IMR-90 (cell line): ENCODE measurements around the gene DLEU7. TPM values are rescaled to one million over a fixed set of nuclear protein-coding genes. Genes with fewer than 3 reads are reported as not detected.

Source experiments
- ATAC-seq: fragments of 200-7000 bp; cut with Tn5 transposase; 2 replicates; pipeline ENCODE4 v1.9.1; 2020; ENCODE audit warnings: low read depth, mild to moderate bottlenecking, moderate library complexity
- BruUV-seq: library from RNA; stranded (reverse); fragments of 400-500 nt; replicated peaks from 2 replicates; lab custom pipeline; 2021; lab: Mats Ljungman, UMichigan
- CTCF ChIA-PET: fragments of 300-600 bp; formaldehyde crosslinking; extraction: SDS; loops from one replicate; lab custom pipeline; 2021; ENCODE audit warnings: antibody characterized with exemption; lab: Yijun Ruan, JAX
- POLR2A ChIA-PET: fragments of 300-600 bp; sonication (Branson Sonifier 250); formaldehyde crosslinking; loops from one replicate; lab custom pipeline; 2022; ENCODE audit warnings: antibody characterized with exemption; ENCODE audit not compliant: unreplicated experiment; lab: Charles Lee
- DNase-seq: peaks from one replicate; pipeline ENCODE4 v3.0.0; 2013
- H2AFZ ChIP-seq: replicated peaks from 2 replicates; pipeline ENCODE3; 2013; ENCODE audit warnings: low read length, mild to moderate bottlenecking; ENCODE audit not compliant: poor library complexity
- H2AK5ac ChIP-seq: 2 replicates; pipeline ENCODE4 v1.6.1; 2013; ENCODE audit warnings: low read depth, low read length, inconsistent platforms
- H2AK9ac ChIP-seq: replicated peaks from 2 replicates; pipeline ENCODE3; 2013; ENCODE audit warnings: mild to moderate bottlenecking, low read depth, low read length, moderate library complexity; ENCODE audit not compliant: poor library complexity
- H2BK120ac ChIP-seq: 2 replicates; pipeline ENCODE4 v1.6.1; 2013; ENCODE audit warnings: low read depth, low read length, inconsistent platforms
- H2BK15ac ChIP-seq: 3 replicates; pipeline ENCODE4 v1.6.1; 2013; ENCODE audit warnings: low read depth, low read length, inconsistent platforms
- H2BK20ac ChIP-seq: 2 replicates; pipeline ENCODE4 v1.6.1; 2013; ENCODE audit warnings: low read depth, mild to moderate bottlenecking, inconsistent platforms, low read length, moderate library complexity
- H2BK5ac ChIP-seq: 2 replicates; pipeline ENCODE4 v1.6.1; 2013; ENCODE audit warnings: mild to moderate bottlenecking, low read depth, low read length, inconsistent platforms; ENCODE audit not compliant: poor library complexity, severe bottlenecking
- H3K14ac ChIP-seq: replicated peaks from 2 replicates; pipeline ENCODE4 v1.6.1; 2013; ENCODE audit warnings: low read depth, low read length, inconsistent platforms
- H3K18ac ChIP-seq: 2 replicates; pipeline ENCODE4 v1.6.1; 2013; ENCODE audit warnings: low read depth, low read length, control low read depth
- H3K23ac ChIP-seq: 2 replicates; pipeline ENCODE4 v1.6.1; 2013; ENCODE audit warnings: low read depth, low read length, inconsistent platforms
- H3K27ac ChIP-seq: 2 replicates; pipeline ENCODE4 v1.5.1; 2013; ENCODE audit warnings: mild to moderate bottlenecking, control low read depth, low read length; ENCODE audit not compliant: insufficient read depth
- H3K27me3 ChIP-seq: 2 replicates; pipeline ENCODE4 v1.6.1; 2013; ENCODE audit warnings: low read length; ENCODE audit not compliant: control insufficient read depth, insufficient read depth
- H3K36me3 ChIP-seq: 2 replicates; pipeline ENCODE4 v1.6.1; 2013; ENCODE audit warnings: low read length, mixed read lengths; ENCODE audit not compliant: control insufficient read depth, insufficient read depth
- H3K4ac ChIP-seq: 2 replicates; pipeline ENCODE4 v1.6.1; 2013; ENCODE audit warnings: low read depth, low read length, inconsistent platforms
- H3K4me1 ChIP-seq: 2 replicates; pipeline ENCODE4 v1.6.1; 2013; ENCODE audit warnings: low read length, mixed read lengths; ENCODE audit not compliant: control insufficient read depth, insufficient read depth
- H3K4me2 ChIP-seq: 2 replicates; pipeline ENCODE4 v1.6.1; 2013; ENCODE audit warnings: low read depth, mild to moderate bottlenecking, control low read depth, low read length, moderate library complexity
- H3K4me3 ChIP-seq: 2 replicates; pipeline ENCODE4 v1.5.1; 2013; ENCODE audit warnings: low read depth, mild to moderate bottlenecking, control low read depth, low read length, moderate library complexity; ENCODE audit not compliant: insufficient read depth
- H3K56ac ChIP-seq: 2 replicates; pipeline ENCODE4 v1.6.1; 2013; ENCODE audit warnings: low read length, inconsistent platforms; ENCODE audit not compliant: insufficient read depth; ENCODE audit errors: extremely low read depth
- H3K79me1 ChIP-seq, 2 experiments: 2 replicates each; pipeline ENCODE4 v1.6.1; 2013; ENCODE audit warnings: low read length in 2 of 2, inconsistent platforms in 1 of 2, low read depth in 1 of 2
- H3K9ac ChIP-seq: 2 replicates; pipeline ENCODE4 v1.6.1; 2013; ENCODE audit warnings: low read depth, low read length, control low read depth
- H3K9me1 ChIP-seq: 2 replicates; pipeline ENCODE4 v1.6.1; 2013; ENCODE audit warnings: low read length, inconsistent platforms; ENCODE audit not compliant: insufficient read depth
- H3K9me3 ChIP-seq: 2 replicates; pipeline ENCODE4 v1.6.1; 2013; ENCODE audit warnings: low read length; ENCODE audit not compliant: control insufficient read depth, insufficient read depth
- H4K20me1 ChIP-seq: 2 replicates; pipeline ENCODE4 v1.6.1; 2013; ENCODE audit warnings: low read length, inconsistent platforms; ENCODE audit not compliant: insufficient read depth
- H4K5ac ChIP-seq: 2 replicates; pipeline ENCODE4 v1.6.1; 2013; ENCODE audit warnings: mild to moderate bottlenecking, low read depth, low read length, control low read depth
- H4K8ac ChIP-seq, 2 experiments: 2 replicates each; pipeline ENCODE4 v1.6.1; 2013; ENCODE audit warnings: low read depth in 2 of 2, low read length in 2 of 2, control low read depth in 1 of 2, inconsistent platforms in 1 of 2
- H4K91ac ChIP-seq: 2 replicates; pipeline ENCODE4 v1.6.1; 2013; ENCODE audit warnings: low read depth, low read length, inconsistent platforms; ENCODE audit not compliant: insufficient read depth
- BHLHE40 ChIP-seq: fragments of 150-350 bp; IDR thresholded peaks from 2 replicates; pipeline ENCODE4 v1.6.1; 2016; ENCODE audit warnings: mild to moderate bottlenecking, low read depth, low read length
- CEBPB ChIP-seq: IDR thresholded peaks from 2 replicates; pipeline ENCODE4 v1.6.1; 2012; ENCODE audit warnings: low read depth, low read length, improper control_type of control experiment
- CHD1 ChIP-seq: IDR thresholded peaks from 2 replicates; pipeline ENCODE4 v1.6.1; 2012; ENCODE audit warnings: low read depth, low read length, improper control_type of control experiment
- FOS ChIP-seq: fragments of 150-350 bp; IDR thresholded peaks from 2 replicates; pipeline ENCODE4 v1.6.1; 2016; ENCODE audit warnings: low read depth, low read length
- MXI1 ChIP-seq: IDR thresholded peaks from 2 replicates; pipeline ENCODE4 v1.6.1; 2012; ENCODE audit warnings: low read depth, mild to moderate bottlenecking, low read length, moderate library complexity, borderline replicate concordance
- RCOR1 ChIP-seq: IDR thresholded peaks from 2 replicates; pipeline ENCODE4 v1.6.1; 2012; ENCODE audit warnings: mild to moderate bottlenecking, low read length, improper control_type of control experiment; ENCODE audit not compliant: insufficient replicate concordance
- WGBS, 2 experiments: methylation state at CpG; one replicate each; pipeline versions ENCODE4 v1.1.5 to v1.1.7; 2013; ENCODE audit warnings: missing lambda C conversion rate in 2 of 2; ENCODE audit not compliant: insufficient read length in 1 of 2; ENCODE audit errors: extremely low coverage in 2 of 2; 5-methylcytosine and 5-hydroxymethylcytosine counted together
- dilution Hi-C: fragments of 300-500 bp; cut with HindIII; formaldehyde crosslinking; loops from one replicate; pipeline ENCODE4 v1.14.3; 2018; ENCODE audit warnings: low sequenced_read_pairs; ENCODE audit not compliant: unreplicated experiment
- in situ Hi-C: fragments of 300-500 bp; cut with MboI; formaldehyde crosslinking; loops from 3 replicates; pipeline ENCODE4 v1.14.3; 2019; ENCODE audit warnings: low sequenced_read_pairs, inconsistent platforms, mixed read lengths
- intact Hi-C: fragments of 100-400 bp; cut with micrococcal nuclease; formaldehyde crosslinking; loops from 2 replicates; pipeline ENCODE4 v1.10.0; 2022
- polyA plus RNA-seq, 3 experiments: library from polyadenylated mRNA; depleted of rRNA; stranded (reverse); fragments of >200 nt; gene quantifications; 2 replicates each; pipeline ENCODE4 v1.2.3, GENCODE V29; 2012; ENCODE audit warnings: low replicate concordance in 1 of 3
- total RNA-seq: library from RNA; depleted of rRNA; stranded (reverse); fragments of >200 nt; gene quantifications from 2 replicates; pipeline ENCODE4 v1.2.3, GENCODE V29; 2012

DLEU7 gene
- total and polyA plus RNA-seq, 2 of the 4 experiments (the other 2 are of a cell fraction) = not detected

GRCh38 chr13:50839828-50840227 is 3.7 kb downstream of the DLEU7 start:
- H3K4me3 ChIP-seq = no peak overlapping the region
- no peak overlapping the region for H3K23ac ChIP-seq
- TF ChIP-seq CHD1 = no peak
- no peak for TF ChIP-seq FOS
- TF ChIP-seq BHLHE40 = no peak
- TF ChIP-seq RCOR1 = no peak
- no peak for TF ChIP-seq MXI1
- TF ChIP-seq CEBPB = no peak
- H4K8ac ChIP-seq = no peak overlapping the region
- H3K27ac ChIP-seq = no peak overlapping the region
- no peak overlapping the region for H2BK15ac ChIP-seq
- H2BK5ac ChIP-seq = no peak overlapping the region
- no peak overlapping the region for H3K9ac ChIP-seq
- H3K79me1 ChIP-seq = no peaks in the 10 kb centered on the region
- CTCF ChIA-PET = no interaction called here
- no peaks in the 10 kb centered on the region for H3K9me3 ChIP-seq
- dilution Hi-C loops (no loop called here), intact Hi-C loops (no loop called here), in situ Hi-C loops (no loop called here)
- BruUV-seq = no TSS peak
- no peak overlapping the region for H2AFZ ChIP-seq
- WGBS, 2 experiments = no CpG with 5 or more reads among the region's 4 CpGs
- no peak overlapping the region for H2BK120ac ChIP-seq
- no peaks in the 10 kb centered on the region for H3K9me1 ChIP-seq
- POLR2A ChIA-PET = no interaction called here
- H4K20me1 ChIP-seq = no peaks in the 10 kb centered on the region
- H2AK9ac ChIP-seq = no peak overlapping the region
- no peak overlapping the region for H4K5ac ChIP-seq
- H2AK5ac ChIP-seq = no peak overlapping the region
- no peak overlapping the region for H3K14ac ChIP-seq
- no peak overlapping the region for H2BK20ac ChIP-seq
- no peak overlapping the region for H3K4me2 ChIP-seq
- H3K56ac ChIP-seq = no peak overlapping the region
- no peak overlapping the region for H3K4ac ChIP-seq
- no peak overlapping the region for H3K18ac ChIP-seq
- DNase-seq (no peak), ATAC-seq (no peak)
- no peaks in the 10 kb centered on the region for H3K4me1 ChIP-seq
- no peak overlapping the region for H4K91ac ChIP-seq
- no peaks in the 10 kb centered on the region for H3K36me3 ChIP-seq
- peaks cover 38% of the 10 kb centered on the region for H3K27me3 ChIP-seq
